Dermis lymphatic vessel endothelial cell (primary cell): Measurements from ENCODE around the gene ASB14. TPM values are rescaled to one million over a fixed set of nuclear protein-coding genes. Genes with fewer than 3 reads are reported as not detected.

Source experiments
- total RNA-seq: library from RNA; depleted of rRNA; stranded (reverse); fragments of >200 nt; gene quantifications from 2 replicates; pipeline ENCODE4 v1.2.1, GENCODE V29; 2014

Gene ASB14
- not detected in 2 replicates for total RNA-seq

DNA sequence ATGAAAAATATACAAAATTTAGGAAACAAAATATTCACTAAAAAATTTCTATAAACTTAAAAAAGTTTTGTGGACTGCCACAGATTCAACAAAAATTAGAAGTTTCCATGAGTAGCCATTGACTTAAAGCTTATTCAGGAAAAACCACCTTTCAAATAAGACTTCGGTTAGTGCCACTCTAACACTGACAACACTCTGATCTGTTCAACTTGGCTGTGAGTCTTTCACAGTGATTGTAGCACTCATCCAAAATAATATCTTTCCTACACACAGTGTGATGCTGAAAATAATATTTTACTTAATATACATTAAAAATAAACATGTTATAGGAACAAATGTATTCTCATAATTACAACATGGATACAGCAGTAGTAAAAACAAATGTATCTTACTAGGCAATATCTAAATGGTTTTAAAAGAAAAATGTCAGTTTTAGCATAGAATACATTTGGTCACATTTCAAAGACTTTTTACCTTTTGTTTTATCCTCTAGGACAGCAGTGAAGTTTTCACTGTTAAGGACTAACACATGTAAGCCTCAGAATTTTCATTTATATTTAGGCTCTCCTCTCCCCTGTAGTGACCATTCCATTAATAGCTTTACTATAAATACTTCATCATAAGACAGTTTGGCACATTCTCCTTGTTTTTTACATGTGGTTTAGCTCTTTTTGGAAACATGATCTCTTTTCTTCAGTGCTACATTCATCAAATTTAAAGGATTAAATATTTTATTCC lies at the start of gene ASB14:
ASB14 (minus strand) TSS at position 527 of the 738 bp plus-strand sequence. CDS start 652 bp downstream, outside the sequence.

DNA sequence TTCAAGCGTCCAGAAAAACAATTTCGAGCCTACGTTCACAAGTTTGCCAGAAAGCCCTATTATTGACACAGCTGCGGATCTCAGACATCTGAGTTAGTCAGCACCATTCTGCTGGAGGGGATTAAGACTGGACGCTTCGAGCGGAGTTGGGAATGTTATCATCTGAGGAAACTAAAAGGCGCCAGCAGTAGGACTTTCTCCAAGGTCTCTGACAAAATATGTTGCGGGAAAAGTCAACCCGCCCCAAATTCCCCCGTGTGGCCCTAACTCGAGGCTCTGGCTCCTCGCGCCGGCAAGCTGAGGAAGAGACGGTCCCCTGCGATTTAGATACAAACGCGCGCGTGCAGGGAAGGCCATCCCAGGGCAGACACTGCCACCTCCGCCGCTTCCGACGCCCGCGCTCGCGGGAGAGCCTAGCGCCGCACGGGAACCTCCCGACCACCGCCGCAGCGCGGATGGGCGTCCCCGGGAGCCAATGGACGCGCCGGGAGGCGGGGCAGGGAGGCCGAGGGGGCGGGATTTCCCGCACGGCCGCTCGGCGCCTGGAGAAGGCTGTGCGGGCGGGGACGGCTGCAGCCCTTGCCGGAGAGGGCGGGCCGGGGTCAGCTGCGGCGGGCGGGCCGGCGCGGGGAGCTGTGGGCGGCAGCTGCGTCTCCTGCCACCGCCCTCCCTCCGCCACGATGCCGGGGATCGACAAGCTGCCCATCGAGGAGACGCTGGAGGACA lies 65.1 kb downstream of the ASB14 start, which contains the start of gene APPL1:
APPL1 (plus strand) TSS at position 526 of the 726 bp plus-strand sequence; CDS start at position 681, 155 bp downstream.

Other genes starting within 250 kb of the ASB14 start
- gene SPATA12, start 232.0 kb downstream of the ASB14 start, total RNA-seq, result 0.22 and 0.52 TPM in 2 replicates
- 0.22 and 1.0 TPM in 2 replicates for gene IL17RD, start 127.3 kb downstream of the ASB14 start, total RNA-seq
- 0.33 and 0.60 TPM in 2 replicates for gene HESX1, start 92.7 kb downstream of the ASB14 start, total RNA-seq
- gene APPL1, start 65.0 kb downstream of the ASB14 start, total RNA-seq, result 36.4 and 56.6 TPM in 2 replicates